HG03439 (cell line): ENCODE results near the gene C10orf53.
"Not testable (repeated sequence)": the region's sequence is repeated elsewhere in the genome, so short reads cannot be mapped to it uniquely, and the experiment has no call there.

Source experiments
- ATAC-seq: cut with Tn5 transposase; IDR thresholded peaks from one replicate; pipeline ENCODE4 v1.9.1; 2021; ENCODE audit warnings: mild to moderate bottlenecking, moderate library complexity; ENCODE audit not compliant: unreplicated experiment

The C10orf53 gene

DNA sequence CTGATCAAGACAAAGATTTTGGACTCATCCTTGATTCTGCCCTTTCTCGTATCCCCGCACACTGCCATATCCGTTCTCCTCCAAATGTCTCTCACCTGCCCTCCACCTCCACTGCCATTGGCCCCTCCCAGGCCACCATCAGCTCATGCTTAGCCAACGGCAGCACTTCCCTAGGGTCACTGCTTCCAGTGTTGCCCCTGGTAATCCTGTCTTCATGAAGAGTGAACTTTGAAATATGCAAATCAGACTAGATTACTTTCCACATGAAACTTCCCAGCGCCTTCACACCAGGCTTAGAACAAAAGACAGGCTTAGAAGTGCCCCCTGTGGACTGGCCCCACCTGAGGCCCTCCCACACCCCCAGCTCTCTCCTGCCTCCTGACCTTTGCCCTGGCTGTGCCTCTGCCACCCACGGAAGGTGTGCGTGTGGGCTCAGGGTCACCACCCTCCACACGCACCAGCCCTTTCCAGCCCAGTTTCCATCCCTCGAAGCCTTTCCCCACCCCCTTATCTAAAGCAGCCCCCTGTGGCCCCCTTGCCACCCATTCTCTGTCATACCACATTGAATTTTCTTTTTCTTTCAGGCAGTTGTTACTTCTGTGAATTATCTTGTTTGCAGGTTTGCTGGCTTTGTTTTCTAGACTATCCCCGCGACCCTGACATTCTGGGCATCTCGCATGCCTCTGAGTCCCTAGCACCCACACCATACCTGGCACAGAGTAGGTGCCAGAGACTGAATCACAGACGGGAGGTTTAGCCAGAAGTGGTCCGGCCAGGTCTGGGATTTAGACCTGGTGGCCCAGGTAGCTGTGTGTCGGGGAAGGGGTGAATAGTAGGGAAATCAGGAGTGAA lies 26.8 kb upstream of the C10orf53 start:
- no peak for ATAC-seq

DNA sequence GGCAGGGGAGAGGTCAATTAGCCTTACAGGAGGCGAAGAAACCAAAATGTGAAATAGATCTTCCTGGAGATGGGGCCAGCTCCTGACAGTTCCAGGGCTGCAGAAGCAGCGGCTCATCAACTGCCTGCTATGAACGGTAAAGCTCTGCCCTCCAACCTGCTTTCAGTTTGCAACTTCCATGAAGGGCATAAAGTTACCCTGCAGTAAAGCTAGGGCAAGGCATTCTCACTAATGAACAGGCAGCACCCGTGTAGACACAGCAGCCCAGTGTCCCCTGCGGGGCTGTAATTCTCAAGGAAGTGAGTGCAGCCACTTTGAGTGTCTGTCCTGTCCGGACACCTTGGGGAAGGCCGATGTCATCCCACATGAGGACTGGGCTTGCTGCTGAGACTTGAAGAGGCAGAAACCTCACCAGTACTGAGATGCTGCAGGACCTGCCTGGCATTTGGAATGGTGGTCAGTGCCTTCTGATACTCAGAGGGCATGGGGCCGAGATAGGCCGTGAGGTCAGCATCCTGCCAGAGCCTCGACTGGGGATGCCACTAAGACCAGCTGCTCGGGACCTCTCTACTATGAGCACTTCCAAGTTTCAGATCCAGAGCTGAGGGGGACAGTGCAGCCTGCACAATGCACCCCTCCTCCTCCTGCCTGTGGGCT lies 26.1 kb upstream of the C10orf53 start:
- no peak for ATAC-seq

DNA sequence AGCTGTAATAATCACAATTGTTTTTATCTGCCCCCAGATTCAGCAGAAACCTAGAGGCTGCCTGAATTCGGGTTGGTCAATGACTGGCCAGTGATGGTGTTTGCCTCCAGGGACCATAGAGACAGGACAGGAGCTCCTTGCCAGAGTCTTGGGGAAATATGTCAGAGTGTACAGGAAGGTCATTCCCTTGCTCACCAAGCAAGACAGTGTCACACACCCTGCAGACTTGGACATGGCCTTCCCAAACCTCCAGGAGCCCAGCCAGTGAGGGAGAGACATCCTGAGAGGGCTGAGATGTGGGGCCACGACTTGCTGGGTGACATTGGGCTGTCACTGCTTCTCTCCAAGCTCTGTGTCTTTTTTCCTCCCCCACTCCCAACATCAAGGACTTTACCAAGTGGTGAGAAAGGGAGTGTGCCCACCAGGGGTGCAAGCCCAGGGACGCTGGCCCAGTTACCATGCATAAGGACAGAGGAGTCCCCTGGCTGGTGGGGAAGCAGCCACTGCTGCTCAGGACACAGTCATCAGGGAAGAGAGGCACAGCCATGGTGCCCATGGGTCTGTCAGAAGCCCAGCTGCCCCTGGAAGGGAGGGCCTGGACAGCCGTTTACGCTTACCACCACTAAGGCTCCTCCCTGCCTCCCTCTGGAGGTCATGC lies 25.3 kb upstream of the C10orf53 start:
- no peak for ATAC-seq

DNA sequence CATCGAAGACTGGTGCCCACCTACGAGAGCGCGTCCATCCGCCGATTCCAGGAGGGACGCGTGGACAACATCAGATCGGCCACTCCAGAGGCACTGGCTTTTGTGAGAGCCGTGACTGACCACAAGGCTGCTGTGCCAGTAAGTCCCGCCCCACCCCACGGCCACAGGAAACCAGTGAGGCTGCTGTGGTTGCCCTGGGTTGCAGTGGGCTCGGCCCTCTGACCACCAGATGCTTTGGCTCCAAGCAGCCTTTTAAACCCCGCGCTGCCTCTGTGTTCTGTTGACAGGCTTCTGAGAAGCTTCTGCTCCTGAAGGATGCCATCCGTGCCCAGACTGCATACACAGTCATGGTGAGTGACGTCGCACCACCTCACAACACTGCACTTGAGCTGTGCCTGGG lies 24.4 kb upstream of the C10orf53 start:
- ATAC-seq = no peak

DNA sequence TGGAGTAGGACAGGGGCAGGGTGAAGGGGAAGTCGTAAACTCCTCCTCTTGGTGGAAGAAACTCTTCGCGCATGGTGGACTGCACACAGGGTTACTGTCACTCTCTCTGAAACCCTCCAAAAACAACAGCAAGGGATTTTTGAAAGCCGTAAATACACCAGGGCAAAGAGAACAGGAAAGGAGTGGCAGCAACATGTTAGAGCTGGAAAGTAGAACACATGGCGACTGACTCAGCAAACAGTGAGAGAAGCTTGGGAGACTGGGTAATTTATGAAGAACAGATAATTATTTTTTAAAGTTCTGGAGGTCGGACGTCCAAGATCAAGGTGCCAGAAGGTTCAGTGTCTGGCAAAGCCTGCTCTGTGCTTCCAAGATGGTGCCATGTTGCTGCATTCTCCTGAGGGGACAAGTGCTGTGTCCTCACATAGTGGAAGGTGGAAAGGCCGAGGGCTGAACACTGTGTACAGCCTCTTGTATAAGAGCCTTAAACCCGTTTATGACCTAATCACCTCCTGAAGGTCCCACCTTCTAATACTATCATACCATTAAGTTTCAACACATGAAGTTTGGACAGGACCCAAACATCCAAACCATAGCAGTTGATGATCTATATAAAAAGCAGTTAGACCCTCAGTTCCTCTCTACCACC lies 22.5 kb upstream of the C10orf53 start:
- ATAC-seq = no peak

DNA sequence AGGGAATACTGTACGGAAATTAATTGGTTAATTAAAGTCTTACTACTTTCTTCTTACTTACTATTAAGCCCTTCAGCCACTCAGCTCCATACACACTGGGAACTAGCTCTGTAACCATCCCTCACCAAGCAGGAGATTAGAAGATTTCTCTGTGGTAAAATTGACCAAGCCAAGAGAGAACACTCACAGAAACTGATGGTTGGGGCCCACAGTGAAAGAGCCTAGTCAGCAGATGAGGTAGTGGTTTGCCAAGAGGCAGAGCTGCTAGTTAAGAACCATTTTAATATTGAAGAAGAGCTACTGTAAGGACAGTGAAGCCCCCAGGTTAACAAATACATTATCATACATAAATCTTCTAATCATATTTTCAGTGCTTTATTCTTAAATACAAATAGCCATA lies 21.8 kb upstream of the C10orf53 start:
- ATAC-seq = no peak

DNA sequence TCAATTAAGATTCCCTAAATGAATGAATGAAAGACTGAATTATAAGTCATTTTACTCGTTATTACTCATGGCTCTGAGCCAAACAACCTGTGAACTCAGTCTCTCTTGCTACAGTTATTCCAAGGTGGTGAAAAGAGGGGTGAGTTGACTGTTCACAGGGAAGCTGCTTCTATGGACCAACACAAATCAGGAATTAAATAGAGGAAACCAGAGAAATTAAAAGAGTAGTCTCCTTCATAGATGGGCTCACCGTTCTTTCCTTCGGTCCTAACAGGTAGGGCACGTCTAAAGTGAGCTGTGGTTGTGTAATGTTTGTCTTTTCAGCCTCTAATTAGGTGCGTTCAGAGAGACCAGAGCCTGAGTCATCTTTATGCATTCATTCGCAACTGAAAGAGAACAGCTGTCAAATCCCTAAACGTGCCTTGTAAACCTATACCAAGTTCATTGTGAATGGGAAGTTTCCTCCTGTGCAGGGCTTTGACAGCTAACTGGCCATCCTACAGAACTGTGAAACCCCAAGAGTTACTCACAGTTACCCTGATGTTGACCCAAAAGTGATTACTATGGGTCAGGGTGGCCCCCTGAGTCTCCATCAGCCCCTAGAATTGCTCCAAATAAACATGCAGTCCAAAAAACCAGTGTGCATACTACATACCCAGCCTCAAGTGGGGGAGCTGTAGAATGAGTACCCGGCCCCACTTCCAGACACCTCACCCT lies 18.2 kb upstream of the C10orf53 start:
- no peak for ATAC-seq

DNA sequence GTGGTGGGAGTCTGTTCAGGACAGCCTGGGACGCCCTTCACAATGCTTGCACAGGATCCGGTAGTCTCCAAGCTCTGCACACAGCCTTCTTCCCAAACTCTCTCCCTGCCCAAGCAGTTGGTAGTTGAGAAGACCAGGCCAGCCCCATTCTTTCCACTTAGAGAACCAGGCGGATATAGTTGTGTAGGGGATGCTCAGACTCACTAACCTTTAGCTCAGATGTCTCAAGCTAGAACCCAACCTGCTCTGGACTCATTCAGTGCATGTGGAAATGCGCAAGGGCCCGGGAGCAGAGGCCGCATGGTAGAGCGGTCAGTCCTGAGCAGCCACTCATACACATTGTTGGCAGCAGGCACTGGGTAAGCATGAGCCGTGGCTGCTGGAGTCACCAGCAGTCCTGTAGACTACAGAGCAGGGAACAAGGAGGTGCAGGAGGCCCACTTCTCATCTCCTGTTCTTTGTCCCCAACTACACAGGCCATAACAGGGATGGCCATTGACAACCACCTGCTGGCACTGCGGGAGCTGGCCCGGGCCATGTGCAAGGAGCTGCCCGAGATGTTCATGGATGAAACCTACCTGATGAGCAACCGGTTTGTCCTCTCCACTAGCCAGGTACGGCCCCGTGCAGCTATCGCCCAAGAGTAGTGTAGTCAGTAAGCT lies 17.2 kb upstream of the C10orf53 start:
- no peak for ATAC-seq

DNA sequence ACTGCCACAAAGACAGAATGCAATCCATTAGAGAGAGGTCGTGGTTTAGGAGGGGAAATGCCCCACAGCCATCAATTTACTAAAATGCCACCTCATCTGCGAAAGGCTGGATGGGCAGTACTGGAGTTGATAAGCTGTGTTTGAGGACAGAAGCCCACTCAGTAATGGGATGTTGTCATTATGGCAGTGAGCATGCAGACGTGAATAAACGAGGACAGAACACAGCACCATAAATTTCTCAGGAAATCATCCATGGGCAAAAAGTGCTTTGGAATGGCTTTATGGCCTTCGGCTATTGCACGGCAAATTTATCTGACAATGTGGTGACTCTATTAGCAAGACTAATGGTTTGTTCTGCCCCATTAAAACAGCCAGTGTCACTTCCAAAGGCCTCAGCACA lies 15.9 kb upstream of the C10orf53 start:
- no peak for ATAC-seq

DNA sequence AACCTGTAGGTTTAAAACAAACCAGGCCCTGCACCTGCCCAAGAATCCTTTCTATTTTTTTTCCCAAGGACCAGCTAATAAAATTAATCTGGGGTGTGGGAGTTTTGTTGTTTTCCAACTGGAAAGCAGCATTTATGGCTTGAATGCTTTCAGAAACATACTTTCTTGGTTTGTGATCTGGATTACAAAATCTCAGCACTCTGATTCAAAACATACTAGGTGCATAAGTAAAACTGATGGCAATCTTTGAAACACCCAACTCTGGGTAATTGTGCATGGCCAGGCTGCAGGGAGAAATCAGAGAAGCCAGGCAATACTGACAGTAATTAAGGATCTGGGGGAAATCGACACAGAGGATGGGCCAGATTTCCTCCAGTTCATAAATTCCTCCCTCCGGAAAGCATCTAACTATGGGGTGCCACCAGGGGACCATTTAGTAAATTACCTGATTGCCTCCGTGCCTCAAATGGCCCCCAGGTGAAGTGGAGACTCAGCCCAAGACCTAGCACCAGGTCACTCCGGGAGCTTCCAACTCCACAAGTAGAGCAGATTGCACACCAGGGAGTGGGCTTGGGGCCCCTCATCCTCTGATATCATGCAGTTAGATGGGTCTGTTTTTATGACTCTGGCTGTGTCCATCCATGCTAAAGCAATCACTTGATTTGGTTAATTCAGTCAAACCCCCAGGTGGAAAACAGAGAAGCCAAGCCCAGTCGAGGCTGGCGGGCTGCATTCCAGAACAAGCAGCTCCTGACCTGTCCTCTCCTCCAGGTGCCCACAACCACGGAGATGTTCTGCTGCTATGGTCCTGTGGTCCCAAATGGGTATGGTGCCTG lies 15.2 kb upstream of the C10orf53 start:
- ATAC-seq = no peak

DNA sequence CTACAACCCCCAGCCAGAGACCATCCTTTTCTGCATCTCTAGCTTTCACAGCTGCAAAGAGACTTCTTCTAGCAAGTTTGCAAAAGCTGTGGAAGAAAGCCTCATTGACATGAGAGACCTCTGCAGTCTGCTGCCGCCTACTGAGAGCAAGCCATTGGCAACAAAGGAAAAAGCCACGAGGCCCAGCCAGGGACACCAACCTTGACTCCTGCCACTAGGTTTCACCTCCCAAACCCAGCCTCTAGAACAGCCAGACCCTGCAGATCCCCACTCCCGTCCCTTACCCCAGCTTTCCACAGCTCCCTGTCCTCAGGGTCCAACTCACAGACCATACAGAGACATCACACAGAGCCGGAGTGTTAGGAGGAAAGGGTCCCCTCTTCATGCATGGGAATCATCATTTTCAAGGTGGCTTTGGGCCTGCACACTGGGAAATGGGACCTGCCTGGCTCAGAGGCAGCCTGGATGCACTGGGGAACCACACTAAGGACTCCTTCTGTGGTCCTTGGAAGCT lies 14.6 kb upstream of the C10orf53 start:
- ATAC-seq = no peak

DNA sequence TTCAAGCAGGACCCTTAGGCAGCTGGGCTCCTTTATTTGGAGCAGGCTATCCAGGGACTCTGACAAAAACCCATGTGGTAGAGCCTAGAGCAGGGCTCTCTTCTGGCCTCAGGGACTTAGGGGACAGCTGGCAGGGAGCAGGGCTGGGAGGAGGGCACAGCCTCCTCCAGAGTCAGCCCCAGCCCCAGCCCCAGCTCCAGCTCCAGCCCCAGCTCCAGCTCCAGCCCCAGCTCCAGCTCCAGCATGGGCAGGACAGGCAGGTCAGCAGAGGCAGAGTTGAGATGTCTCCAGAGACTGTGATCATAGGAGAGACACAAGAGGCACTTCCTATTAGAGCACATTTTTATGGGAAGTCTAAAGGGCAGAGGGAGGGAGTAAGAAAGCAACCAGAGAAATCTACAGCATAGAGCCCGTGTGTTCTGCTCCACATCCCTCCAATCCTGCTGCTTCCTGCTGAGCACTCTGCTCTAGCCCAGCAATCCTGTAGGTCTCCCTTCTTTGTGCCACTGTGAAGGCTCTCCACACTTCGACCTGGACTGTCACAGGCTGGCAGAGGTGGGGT lies 13.3 kb upstream of the C10orf53 start:
- ATAC-seq = no peak

DNA sequence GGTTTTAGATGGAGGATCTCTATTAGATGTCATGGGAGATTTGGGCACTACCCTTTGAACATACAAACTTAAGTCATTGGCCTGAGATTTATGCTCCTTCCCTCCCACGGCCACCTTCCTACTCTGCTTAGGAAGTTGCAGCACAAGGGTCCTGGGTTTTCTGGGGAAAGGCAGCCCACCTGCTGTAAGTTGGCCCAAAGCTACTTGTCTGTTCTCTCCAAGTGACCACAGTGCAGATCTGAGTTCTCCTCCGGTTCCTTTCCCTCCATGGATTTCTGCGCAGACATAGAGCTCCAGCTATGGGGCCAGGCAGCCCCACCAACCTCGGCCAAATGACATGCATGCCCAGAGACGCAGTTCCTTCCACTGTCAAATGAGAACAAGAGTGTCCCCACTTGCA lies 12.8 kb upstream of the C10orf53 start:
- no peak for ATAC-seq

DNA sequence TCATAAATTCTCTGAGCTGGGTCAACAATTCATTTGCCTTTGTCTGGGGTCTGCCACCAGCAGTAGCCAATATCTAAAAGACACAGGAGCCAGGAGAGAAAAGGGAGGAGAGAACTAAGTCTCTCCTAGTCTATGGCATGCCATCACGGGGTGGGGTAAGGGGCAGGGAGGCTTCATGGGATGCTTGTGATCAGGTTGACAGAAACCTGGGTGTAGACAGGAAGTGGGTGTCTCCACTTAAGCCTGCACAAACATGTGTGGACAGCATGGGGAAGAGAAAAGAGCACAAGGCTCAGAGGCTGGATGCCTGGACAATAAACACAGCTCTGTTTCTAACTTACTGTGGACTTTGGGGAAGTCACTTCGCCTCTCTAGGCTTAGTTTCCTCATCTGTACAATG lies 11.5 kb upstream of the C10orf53 start:
- no peak for ATAC-seq

DNA sequence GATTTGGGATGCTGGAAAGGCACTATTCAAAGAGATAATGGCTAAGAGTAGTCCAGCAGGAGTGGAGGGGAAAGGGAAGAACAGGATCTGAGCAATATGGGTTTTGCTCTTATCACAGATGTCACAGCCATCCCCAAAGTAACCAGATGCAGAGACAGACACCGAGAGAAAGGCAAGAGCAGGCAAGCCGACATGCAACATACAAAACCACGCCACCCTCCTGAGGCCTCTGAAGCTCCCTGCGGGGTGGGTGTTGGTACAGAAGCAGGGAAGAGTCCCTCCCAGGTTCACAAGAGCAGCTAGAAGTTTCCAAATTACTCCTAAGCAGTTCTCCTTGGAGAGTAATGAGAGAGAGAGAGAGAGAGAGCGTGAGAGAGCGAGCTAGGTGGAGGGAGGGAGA lies 10.8 kb upstream of the C10orf53 start:
- no peak for ATAC-seq

DNA sequence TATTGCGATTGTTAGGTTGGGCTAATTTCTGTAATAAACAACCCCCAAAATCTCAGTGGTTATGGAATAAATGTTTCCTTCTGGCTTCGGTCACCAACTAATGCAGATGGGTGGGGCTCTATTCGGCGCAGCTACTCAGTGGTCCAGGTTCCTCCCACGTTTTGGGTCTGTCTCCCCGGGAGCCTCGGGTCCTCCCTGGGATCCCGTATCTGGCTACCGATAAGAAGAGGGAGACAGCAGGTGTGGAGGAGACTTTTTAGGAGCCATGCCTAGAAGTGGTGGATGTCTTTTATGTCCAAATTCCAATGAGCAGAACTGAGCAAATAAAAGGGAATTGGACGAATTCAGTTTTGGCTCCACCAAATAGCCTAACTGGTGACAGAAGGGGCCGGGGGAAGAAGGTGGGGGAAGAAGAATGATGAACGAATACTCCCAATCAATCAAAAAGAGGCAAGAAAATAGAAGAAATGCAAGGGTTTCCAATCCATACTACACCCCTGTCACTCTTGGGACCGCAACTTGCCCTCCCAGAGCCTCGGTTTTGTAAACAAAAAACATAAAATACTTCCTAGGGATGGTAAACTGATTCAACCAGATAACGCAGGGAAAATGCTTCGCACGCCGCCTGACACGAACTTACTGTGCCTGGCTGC lies 498 bp upstream of the C10orf53 start:
- no peak for ATAC-seq

DNA sequence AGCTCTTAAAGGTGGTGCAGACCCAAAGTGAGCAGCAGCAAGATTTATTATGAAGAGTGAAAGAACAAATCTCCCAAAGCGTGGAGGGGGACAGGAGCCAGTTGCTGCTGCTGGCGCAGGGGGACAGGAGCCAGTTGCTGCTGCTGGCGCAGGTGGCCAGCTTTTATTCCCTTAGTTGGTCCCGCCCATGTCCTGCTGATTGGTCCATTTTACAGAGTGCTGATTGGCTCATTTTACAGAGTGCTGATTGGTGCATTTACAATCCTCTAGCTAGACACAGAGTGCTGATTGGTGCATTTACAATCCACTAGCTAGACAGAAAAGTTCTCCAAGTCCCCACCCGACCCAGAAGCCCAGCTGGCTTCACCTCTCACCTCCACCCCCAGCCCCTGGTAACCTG lies 3.0 kb downstream of the C10orf53 start:
- not testable (repeated sequence) for ATAC-seq

DNA sequence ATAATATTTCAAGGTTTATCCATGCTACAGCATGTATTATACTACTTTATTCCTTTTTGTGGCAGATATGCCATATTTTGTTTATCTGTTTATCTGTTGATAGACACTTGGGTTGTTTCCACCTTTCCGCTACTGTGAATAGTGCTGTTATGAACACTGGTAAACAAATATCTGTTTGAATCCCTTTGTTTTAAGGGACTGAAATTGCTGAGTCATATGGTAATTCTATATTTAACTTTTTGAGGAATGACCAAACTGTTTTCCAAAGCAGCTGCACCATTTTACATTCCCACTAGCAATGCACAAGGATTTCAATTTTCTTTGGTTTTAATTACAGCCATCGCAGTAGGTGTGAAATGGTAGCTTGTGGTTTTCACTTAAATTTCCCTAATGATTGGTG lies 3.4 kb downstream of the C10orf53 start:
- ATAC-seq = no peak
